WTC11 (cell line): ENCODE data around the gene CENPK. TPM values are rescaled to one million over a fixed set of nuclear protein-coding genes. Genes with fewer than 3 reads are reported as not detected.

Experiments used
- ATAC-seq: fragments of 200-7000 bp; cut with Tn5 transposase; 2 replicates; pipeline ENCODE4 v1.10.0; 2021; ENCODE audit warnings: mild to moderate bottlenecking, moderate library complexity
- CTCF ChIA-PET: fragments of 300-600 bp; sonication (Branson Sonifier 250); formaldehyde crosslinking; loops from one replicate; lab custom pipeline; 2021; ENCODE audit warnings: antibody characterized with exemption; lab: Charles Lee
- POLR2A ChIA-PET: fragments of 350-600 bp; sonication (Branson Sonifier 250); formaldehyde crosslinking; loops from one replicate; lab custom pipeline; 2021; ENCODE audit warnings: antibody characterized with exemption; lab: Charles Lee
- DNase-seq: peaks from one replicate; pipeline ENCODE4 v3.0.0; 2021; ENCODE audit warnings: low spot score
- H3K27ac Mint-ChIP-seq: 2 replicates; pipeline ENCODE4 v1.8.0; 2021; ENCODE audit warnings: mixed read lengths
- H3K27me3 Mint-ChIP-seq: 2 replicates; pipeline ENCODE4 v1.8.0; 2021; ENCODE audit warnings: low read depth, mild to moderate bottlenecking, moderate library complexity, mixed read lengths
- H3K36me3 Mint-ChIP-seq: 2 replicates; pipeline ENCODE4 v1.8.0; 2021; ENCODE audit warnings: mixed read lengths
- H3K4me1 Mint-ChIP-seq: 2 replicates; pipeline ENCODE4 v1.8.0; 2022; ENCODE audit warnings: mixed read lengths
- H3K4me3 Mint-ChIP-seq: 2 replicates; pipeline ENCODE4 v1.8.0; 2021; ENCODE audit warnings: mild to moderate bottlenecking, moderate library complexity, mixed read lengths
- H3K9me3 Mint-ChIP-seq: 2 replicates; pipeline ENCODE4 v1.8.0; 2021; ENCODE audit warnings: mixed read lengths
- FOXK1 ChIP-seq: sonication (generic); formaldehyde crosslinking; IDR thresholded peaks from 2 replicates; pipeline ENCODE4 v1.8.0; 2022; ENCODE audit warnings: mild to moderate bottlenecking, moderate library complexity, missing genetic modification reagents
- GABPB1 ChIP-seq: sonication (generic); formaldehyde crosslinking; IDR thresholded peaks from 2 replicates; pipeline ENCODE4 v1.8.1; 2023; ENCODE audit warnings: mild to moderate bottlenecking, missing genetic modification reagents
- GRHL2 ChIP-seq: fragments of 250-450 bp; sonication (Bioruptor Pico); IDR thresholded peaks from 2 replicates; pipeline ENCODE4 v1.8.0; 2022; ENCODE audit warnings: mild to moderate bottlenecking, moderate library complexity; ENCODE audit not compliant: insufficient replicate concordance, severe bottlenecking
- GTF2I ChIP-seq: fragments of 250-450 bp; sonication (Bioruptor Pico); conservative IDR thresholded peaks from 2 replicates; pipeline ENCODE4 v1.4.0; 2021; ENCODE audit warnings: mild to moderate bottlenecking
- HMGA2 ChIP-seq: fragments of 250-450 bp; sonication (Bioruptor Pico); IDR thresholded peaks from 2 replicates; pipeline ENCODE4 v1.4.0; 2021; ENCODE audit warnings: mild to moderate bottlenecking, moderate library complexity
- MXD4 ChIP-seq: fragments of 250-450 bp; sonication (Bioruptor Pico); IDR thresholded peaks from 2 replicates; pipeline ENCODE4 v1.8.0; 2021; ENCODE audit warnings: mild to moderate bottlenecking, moderate library complexity, borderline replicate concordance
- NFE2L1 ChIP-seq: sonication (generic); formaldehyde crosslinking; IDR thresholded peaks from 2 replicates; pipeline ENCODE4 v1.8.1; 2023; ENCODE audit warnings: missing genetic modification reagents
- NFYB ChIP-seq: sonication (generic); formaldehyde crosslinking; conservative IDR thresholded peaks from 2 replicates; pipeline ENCODE4 v1.8.0; 2022; ENCODE audit warnings: low read depth, missing genetic modification reagents
- PRRX2 ChIP-seq: fragments of 250-450 bp; sonication (Bioruptor Pico); IDR thresholded peaks from 2 replicates; pipeline ENCODE4 v1.8.0; 2021; ENCODE audit warnings: mild to moderate bottlenecking
- SMAD3 ChIP-seq: sonication (generic); formaldehyde crosslinking; IDR thresholded peaks from 2 replicates; pipeline ENCODE4 v1.8.0; 2022; ENCODE audit warnings: missing genetic modification reagents, mild to moderate bottlenecking, borderline replicate concordance
- SMAD4 ChIP-seq: sonication (generic); formaldehyde crosslinking; IDR thresholded peaks from 2 replicates; pipeline ENCODE4 v1.8.0; 2022; ENCODE audit warnings: mild to moderate bottlenecking, missing genetic modification reagents
- ZNF263 ChIP-seq: sonication (generic); formaldehyde crosslinking; IDR thresholded peaks from 2 replicates; pipeline ENCODE4 v1.8.1; 2022; ENCODE audit warnings: low read depth, mild to moderate bottlenecking, moderate library complexity, missing genetic modification reagents
- ZNF396 ChIP-seq: fragments of 250-450 bp; sonication (Bioruptor Pico); IDR thresholded peaks from 2 replicates; pipeline ENCODE4 v1.8.0; 2021; ENCODE audit warnings: mild to moderate bottlenecking, moderate library complexity, borderline replicate concordance
- total RNA-seq: library from RNA; stranded (reverse); gene quantifications from 3 replicates; pipeline ENCODE4 v1.2.3, GENCODE V29; 2021
- TF ChIP-seq, protein P1 (sequence below): fragments of 250-450 bp; sonication (Bioruptor Pico); IDR thresholded peaks from 2 replicates; pipeline ENCODE4 v1.9.0; 2021; ENCODE audit warnings: moderate library complexity, mild to moderate bottlenecking, inconsistent platforms, borderline replicate concordance
- TF ChIP-seq, protein P2 (sequence below): sonication (generic); formaldehyde crosslinking; IDR thresholded peaks from 2 replicates; pipeline ENCODE4 v1.8.0; 2022; ENCODE audit warnings: mild to moderate bottlenecking, missing genetic modification reagents
- TF ChIP-seq, protein P3 (sequence below): fragments of 250-450 bp; sonication (Bioruptor Pico); IDR thresholded peaks from 2 replicates; pipeline ENCODE4 v1.9.0; 2021; ENCODE audit warnings: mild to moderate bottlenecking, borderline replicate concordance
- TF ChIP-seq, protein P4 (sequence below): sonication (generic); formaldehyde crosslinking; IDR thresholded peaks from 2 replicates; pipeline ENCODE4 v1.8.0; 2022; ENCODE audit warnings: mild to moderate bottlenecking, missing genetic modification reagents
- TF ChIP-seq, protein P5 (sequence below): sonication (generic); formaldehyde crosslinking; IDR thresholded peaks from 2 replicates; pipeline ENCODE4 v1.8.0; 2022; ENCODE audit warnings: mild to moderate bottlenecking, missing genetic modification reagents
- TF ChIP-seq, protein P6 (sequence below): sonication (generic); formaldehyde crosslinking; IDR thresholded peaks from 2 replicates; pipeline ENCODE4 v1.8.1; 2022; ENCODE audit warnings: mild to moderate bottlenecking, moderate library complexity, missing genetic modification reagents
- TF ChIP-seq, protein P7 (sequence below): fragments of 250-450 bp; sonication (Bioruptor Pico); IDR thresholded peaks from 2 replicates; pipeline ENCODE4 v1.9.0; 2021; ENCODE audit warnings: mild to moderate bottlenecking

The CENPK gene
- total RNA-seq, 1 experiment from 2014 or later, result 37.5 TPM

GRCh38 chr5:65481171-65481581, 81.8 kb downstream of the CENPK start:
- Mint-ChIP-seq H3K27me3 (no peaks in the 10 kb centered on the region), H3K4me3 (no peak overlapping the region), H3K9me3 (no peaks in the 10 kb centered on the region), H3K36me3 (peaks cover 5% of the 10 kb centered on the region; the same call in 1 of the 2 replicates)
- DNase-seq, result no peak
- TF ChIP-seq ZNF396 (CRISPR knock-in tag) (no peak), MXD4 (CRISPR knock-in tag) (no peak)
- TF ChIP-seq, protein P1, sequence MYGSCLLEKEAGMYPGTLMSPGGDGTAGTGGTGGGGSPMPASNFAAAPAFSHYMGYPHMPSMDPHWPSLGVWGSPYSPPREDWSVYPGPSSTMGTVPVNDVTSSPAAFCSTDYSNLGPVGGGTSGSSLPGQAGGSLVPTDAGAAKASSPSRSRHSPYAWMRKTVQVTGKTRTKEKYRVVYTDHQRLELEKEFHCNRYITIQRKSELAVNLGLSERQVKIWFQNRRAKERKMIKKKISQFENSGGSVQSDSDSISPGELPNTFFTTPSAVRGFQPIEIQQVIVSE, result no peak
- TF ChIP-seq, protein P2, sequence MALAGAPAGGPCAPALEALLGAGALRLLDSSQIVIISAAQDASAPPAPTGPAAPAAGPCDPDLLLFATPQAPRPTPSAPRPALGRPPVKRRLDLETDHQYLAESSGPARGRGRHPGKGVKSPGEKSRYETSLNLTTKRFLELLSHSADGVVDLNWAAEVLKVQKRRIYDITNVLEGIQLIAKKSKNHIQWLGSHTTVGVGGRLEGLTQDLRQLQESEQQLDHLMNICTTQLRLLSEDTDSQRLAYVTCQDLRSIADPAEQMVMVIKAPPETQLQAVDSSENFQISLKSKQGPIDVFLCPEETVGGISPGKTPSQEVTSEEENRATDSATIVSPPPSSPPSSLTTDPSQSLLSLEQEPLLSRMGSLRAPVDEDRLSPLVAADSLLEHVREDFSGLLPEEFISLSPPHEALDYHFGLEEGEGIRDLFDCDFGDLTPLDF (CRISPR knock-in tag), result no peak
- TF ChIP-seq, protein P3, sequence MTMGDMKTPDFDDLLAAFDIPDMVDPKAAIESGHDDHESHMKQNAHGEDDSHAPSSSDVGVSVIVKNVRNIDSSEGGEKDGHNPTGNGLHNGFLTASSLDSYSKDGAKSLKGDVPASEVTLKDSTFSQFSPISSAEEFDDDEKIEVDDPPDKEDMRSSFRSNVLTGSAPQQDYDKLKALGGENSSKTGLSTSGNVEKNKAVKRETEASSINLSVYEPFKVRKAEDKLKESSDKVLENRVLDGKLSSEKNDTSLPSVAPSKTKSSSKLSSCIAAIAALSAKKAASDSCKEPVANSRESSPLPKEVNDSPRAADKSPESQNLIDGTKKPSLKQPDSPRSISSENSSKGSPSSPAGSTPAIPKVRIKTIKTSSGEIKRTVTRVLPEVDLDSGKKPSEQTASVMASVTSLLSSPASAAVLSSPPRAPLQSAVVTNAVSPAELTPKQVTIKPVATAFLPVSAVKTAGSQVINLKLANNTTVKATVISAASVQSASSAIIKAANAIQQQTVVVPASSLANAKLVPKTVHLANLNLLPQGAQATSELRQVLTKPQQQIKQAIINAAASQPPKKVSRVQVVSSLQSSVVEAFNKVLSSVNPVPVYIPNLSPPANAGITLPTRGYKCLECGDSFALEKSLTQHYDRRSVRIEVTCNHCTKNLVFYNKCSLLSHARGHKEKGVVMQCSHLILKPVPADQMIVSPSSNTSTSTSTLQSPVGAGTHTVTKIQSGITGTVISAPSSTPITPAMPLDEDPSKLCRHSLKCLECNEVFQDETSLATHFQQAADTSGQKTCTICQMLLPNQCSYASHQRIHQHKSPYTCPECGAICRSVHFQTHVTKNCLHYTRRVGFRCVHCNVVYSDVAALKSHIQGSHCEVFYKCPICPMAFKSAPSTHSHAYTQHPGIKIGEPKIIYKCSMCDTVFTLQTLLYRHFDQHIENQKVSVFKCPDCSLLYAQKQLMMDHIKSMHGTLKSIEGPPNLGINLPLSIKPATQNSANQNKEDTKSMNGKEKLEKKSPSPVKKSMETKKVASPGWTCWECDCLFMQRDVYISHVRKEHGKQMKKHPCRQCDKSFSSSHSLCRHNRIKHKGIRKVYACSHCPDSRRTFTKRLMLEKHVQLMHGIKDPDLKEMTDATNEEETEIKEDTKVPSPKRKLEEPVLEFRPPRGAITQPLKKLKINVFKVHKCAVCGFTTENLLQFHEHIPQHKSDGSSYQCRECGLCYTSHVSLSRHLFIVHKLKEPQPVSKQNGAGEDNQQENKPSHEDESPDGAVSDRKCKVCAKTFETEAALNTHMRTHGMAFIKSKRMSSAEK, result no peak
- TF ChIP-seq, all 79 proteins: peak for 0
- ChIA-PET CTCF (interaction anchor here (0.6 to 4.4 kb wide), 5 partner anchors 267 to 842 kb away, joined by 3 to 66 read pairs (median 3); no protein-coding TSS in a partner anchor), POLR2A (interaction anchor here (0.6 to 1.8 kb wide), 2 partner anchors 330 to 378 kb away, joined by 3 to 5 read pairs; no protein-coding TSS in a partner anchor)
- Mint-ChIP-seq H3K27ac (peak overlapping the region; percentile 98), H3K4me1 (peaks cover 16% of the 10 kb centered on the region)
- peak; percentile 14 for ATAC-seq

DNA sequence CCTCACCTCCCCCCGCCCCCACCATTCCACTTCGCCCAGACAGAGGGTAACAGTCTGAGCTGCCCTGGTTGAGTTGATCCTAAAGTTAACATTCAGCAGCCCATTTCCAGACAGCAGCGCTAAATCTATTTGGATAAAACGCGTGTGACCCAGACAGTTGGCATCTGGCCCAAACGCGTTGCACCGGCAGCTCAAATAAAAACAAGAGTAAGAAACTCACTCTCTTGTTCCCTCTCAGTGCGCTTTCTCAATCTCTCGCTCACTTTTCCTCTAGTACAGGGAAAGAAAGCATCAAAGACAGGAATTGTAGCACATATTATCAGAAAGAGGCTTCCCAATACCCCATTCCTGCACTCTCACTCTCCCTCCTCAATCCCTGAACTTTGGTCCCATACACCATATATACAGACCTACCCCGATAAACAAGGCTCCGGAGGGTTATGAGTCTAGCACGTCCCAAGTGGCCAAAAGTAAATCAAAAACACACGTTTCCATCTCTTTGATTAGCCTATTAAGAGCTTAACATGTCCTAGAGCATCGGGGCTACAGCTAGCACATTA, 82.6 kb downstream of the CENPK start:
- DNase-seq, result no peak
- CTCF ChIA-PET, result interaction anchor here (0.6 to 4.4 kb wide), 3 partner anchors 379 to 843 kb away, joined by 3 to 66 read pairs (median 43); no protein-coding TSS in a partner anchor
- Mint-ChIP-seq H3K4me3 (no peak overlapping the region), H3K27me3 (no peaks in the 10 kb centered on the region), H3K9me3 (no peaks in the 10 kb centered on the region), H3K27ac (no peak overlapping the region)
- POLR2A ChIA-PET, result interaction anchor here (0.6 to 1.8 kb wide), 2 partner anchors 329 to 377 kb away, joined by 3 to 5 read pairs; no protein-coding TSS in a partner anchor
- TF ChIP-seq SMAD4 (CRISPR knock-in tag) (no peak), SMAD3 (CRISPR knock-in tag) (no peak), FOXK1 (CRISPR knock-in tag) (no peak), NFE2L1 (CRISPR knock-in tag) (no peak), GTF2I (no peak), HMGA2 (CRISPR knock-in tag) (no peak), ZNF263 (no peak), PRRX2 (no peak), GABPB1 (CRISPR knock-in tag) (no peak), NFYB (no peak), GRHL2 (CRISPR knock-in tag) (no peak)
- TF ChIP-seq, protein P4, sequence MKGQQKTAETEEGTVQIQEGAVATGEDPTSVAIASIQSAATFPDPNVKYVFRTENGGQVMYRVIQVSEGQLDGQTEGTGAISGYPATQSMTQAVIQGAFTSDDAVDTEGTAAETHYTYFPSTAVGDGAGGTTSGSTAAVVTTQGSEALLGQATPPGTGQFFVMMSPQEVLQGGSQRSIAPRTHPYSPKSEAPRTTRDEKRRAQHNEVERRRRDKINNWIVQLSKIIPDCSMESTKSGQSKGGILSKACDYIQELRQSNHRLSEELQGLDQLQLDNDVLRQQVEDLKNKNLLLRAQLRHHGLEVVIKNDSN (CRISPR knock-in tag), result no peak
- TF ChIP-seq, protein P5, sequence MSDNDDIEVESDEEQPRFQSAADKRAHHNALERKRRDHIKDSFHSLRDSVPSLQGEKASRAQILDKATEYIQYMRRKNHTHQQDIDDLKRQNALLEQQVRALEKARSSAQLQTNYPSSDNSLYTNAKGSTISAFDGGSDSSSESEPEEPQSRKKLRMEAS (CRISPR knock-in tag), result no peak
- TF ChIP-seq, protein P6, sequence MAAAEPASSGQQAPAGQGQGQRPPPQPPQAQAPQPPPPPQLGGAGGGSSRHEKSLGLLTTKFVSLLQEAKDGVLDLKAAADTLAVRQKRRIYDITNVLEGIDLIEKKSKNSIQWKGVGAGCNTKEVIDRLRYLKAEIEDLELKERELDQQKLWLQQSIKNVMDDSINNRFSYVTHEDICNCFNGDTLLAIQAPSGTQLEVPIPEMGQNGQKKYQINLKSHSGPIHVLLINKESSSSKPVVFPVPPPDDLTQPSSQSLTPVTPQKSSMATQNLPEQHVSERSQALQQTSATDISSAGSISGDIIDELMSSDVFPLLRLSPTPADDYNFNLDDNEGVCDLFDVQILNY (CRISPR knock-in tag), result no peak
- TF ChIP-seq, protein P7, sequence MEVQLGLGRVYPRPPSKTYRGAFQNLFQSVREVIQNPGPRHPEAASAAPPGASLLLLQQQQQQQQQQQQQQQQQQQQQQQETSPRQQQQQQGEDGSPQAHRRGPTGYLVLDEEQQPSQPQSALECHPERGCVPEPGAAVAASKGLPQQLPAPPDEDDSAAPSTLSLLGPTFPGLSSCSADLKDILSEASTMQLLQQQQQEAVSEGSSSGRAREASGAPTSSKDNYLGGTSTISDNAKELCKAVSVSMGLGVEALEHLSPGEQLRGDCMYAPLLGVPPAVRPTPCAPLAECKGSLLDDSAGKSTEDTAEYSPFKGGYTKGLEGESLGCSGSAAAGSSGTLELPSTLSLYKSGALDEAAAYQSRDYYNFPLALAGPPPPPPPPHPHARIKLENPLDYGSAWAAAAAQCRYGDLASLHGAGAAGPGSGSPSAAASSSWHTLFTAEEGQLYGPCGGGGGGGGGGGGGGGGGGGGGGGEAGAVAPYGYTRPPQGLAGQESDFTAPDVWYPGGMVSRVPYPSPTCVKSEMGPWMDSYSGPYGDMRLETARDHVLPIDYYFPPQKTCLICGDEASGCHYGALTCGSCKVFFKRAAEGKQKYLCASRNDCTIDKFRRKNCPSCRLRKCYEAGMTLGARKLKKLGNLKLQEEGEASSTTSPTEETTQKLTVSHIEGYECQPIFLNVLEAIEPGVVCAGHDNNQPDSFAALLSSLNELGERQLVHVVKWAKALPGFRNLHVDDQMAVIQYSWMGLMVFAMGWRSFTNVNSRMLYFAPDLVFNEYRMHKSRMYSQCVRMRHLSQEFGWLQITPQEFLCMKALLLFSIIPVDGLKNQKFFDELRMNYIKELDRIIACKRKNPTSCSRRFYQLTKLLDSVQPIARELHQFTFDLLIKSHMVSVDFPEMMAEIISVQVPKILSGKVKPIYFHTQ, result no peak
- TF ChIP-seq, protein P2 (CRISPR knock-in tag), result no peak
- TF ChIP-seq, all 79 proteins: peak for 0
- Mint-ChIP-seq H3K36me3 (peaks cover 5% of the 10 kb centered on the region; the same call in 1 of the 2 replicates), H3K4me1 (peaks cover 16% of the 10 kb centered on the region)
- ATAC-seq, result peak; percentile 8
